Suprapubic skin (tissue), 4 donors: Measurements from ENCODE around the gene DAAM1. TPM values are rescaled to one million over a fixed set of nuclear protein-coding genes. Genes with fewer than 3 reads are reported as not detected.

ENCODE experiments used
- DNase-seq, 2 donors: peaks; one replicate each; pipeline ENCODE4 v3.0.0-alpha.2; 2019; ENCODE audit warnings: low spot score in 2 of 2
- H3K27ac ChIP-seq: fragments of 200-600 bp; sonication (generic); one replicate; pipeline ENCODE4 v1.5.1; 2019
- H3K27me3 ChIP-seq: fragments of 200-600 bp; sonication (generic); one replicate; pipeline ENCODE4 v1.5.1; 2019
- H3K36me3 ChIP-seq: fragments of 200-600 bp; sonication (generic); one replicate; pipeline ENCODE4 v1.5.1; 2019
- H3K4me1 ChIP-seq: fragments of 200-600 bp; sonication (generic); one replicate; pipeline ENCODE4 v1.5.1; 2019
- H3K4me3 ChIP-seq: fragments of 200-600 bp; sonication (generic); one replicate; pipeline ENCODE4 v1.5.1; 2019; ENCODE audit warnings: mild to moderate bottlenecking
- H3K9me3 ChIP-seq: fragments of 200-600 bp; sonication (generic); one replicate; pipeline ENCODE4 v1.5.1; 2019
- EP300 ChIP-seq: sonication (generic); formaldehyde crosslinking; IDR thresholded peaks from one replicate; pipeline ENCODE4 v1.6.1; 2017; ENCODE audit warnings: antibody characterized with exemption
- POLR2A ChIP-seq, 2 donors: fragments of 450-650 bp; IDR thresholded peaks; one replicate each; pipeline ENCODE4 v1.6.1; 2017; ENCODE audit warnings: antibody characterized with exemption in 2 of 2, mild to moderate bottlenecking in 2 of 2, moderate library complexity in 2 of 2
- POLR2AphosphoS5 ChIP-seq, 3 donors: sonication (generic); formaldehyde crosslinking; IDR thresholded peaks; one replicate each; pipeline ENCODE4 v1.6.1; 2017; ENCODE audit warnings: antibody characterized with exemption in 3 of 3
- WGBS: methylation state at CpG from one replicate; pipeline ENCODE4 v1.1.5; 2018; 5-methylcytosine and 5-hydroxymethylcytosine counted together
- total RNA-seq, 4 donors: library from RNA; depleted of rRNA; stranded (reverse); fragments of >200 nt; gene quantifications; one replicate each; pipeline ENCODE4 v1.1.0, GENCODE V29; 2016
- TF ChIP-seq, protein P1 (sequence below), 2 donors: fragments of 200-600 bp in 1 of 2; fragments of 450-650 bp in 1 of 2; sonication (generic) in 1 of 2; IDR thresholded peaks; one replicate each; pipeline ENCODE4 v1.5.1; 2016 to 2019; ENCODE audit warnings: antibody characterized with exemption in 2 of 2, mild to moderate bottlenecking in 1 of 2, moderate library complexity in 1 of 2

DAAM1 gene
- total RNA-seq, 4 donors from 2014 or later = 103 to 196 (median 171) TPM

- Histone ChIP-seq H3K27ac (peak overlapping the region; percentile 65), H3K27me3 (no peaks in the 10 kb centered on the region), H3K4me1 (peaks cover 27% of the 10 kb centered on the region), H3K36me3 (no peaks in the 10 kb centered on the region), H3K9me3 (no peaks in the 10 kb centered on the region), H3K4me3 (no peak overlapping the region)
- DNase-seq = no peak
- no peak for TF ChIP-seq POLR2A (IDR thresholded peaks at IDR 0.05)
- TF ChIP-seq EP300 = no peak
- TF ChIP-seq, protein P1, sequence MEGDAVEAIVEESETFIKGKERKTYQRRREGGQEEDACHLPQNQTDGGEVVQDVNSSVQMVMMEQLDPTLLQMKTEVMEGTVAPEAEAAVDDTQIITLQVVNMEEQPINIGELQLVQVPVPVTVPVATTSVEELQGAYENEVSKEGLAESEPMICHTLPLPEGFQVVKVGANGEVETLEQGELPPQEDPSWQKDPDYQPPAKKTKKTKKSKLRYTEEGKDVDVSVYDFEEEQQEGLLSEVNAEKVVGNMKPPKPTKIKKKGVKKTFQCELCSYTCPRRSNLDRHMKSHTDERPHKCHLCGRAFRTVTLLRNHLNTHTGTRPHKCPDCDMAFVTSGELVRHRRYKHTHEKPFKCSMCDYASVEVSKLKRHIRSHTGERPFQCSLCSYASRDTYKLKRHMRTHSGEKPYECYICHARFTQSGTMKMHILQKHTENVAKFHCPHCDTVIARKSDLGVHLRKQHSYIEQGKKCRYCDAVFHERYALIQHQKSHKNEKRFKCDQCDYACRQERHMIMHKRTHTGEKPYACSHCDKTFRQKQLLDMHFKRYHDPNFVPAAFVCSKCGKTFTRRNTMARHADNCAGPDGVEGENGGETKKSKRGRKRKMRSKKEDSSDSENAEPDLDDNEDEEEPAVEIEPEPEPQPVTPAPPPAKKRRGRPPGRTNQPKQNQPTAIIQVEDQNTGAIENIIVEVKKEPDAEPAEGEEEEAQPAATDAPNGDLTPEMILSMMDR (IDR thresholded peaks at IDR 0.05) = no peak
- no peak for TF ChIP-seq POLR2AphosphoS5 (IDR thresholded peaks at IDR 0.05)
- 62% methylated on average over 3 of the region's 3 CpGs for WGBS
Observed at GRCh38 chr14:59281609-59282377, 93.3 kb downstream of the DAAM1 start.

- no peak overlapping the region for H3K4me3 ChIP-seq
- H3K36me3 ChIP-seq = no peaks in the 10 kb centered on the region
- no peak for DNase-seq
- WGBS = 62% methylated on average over 3 of the region's 3 CpGs
- no peaks in the 10 kb centered on the region for H3K9me3 ChIP-seq
- TF ChIP-seq, protein P1 (IDR thresholded peaks at IDR 0.05) = no peak
- TF ChIP-seq EP300 (no peak), POLR2A (IDR thresholded peaks at IDR 0.05) (no peak), POLR2AphosphoS5 (IDR thresholded peaks at IDR 0.05) (no peak)
- no peaks in the 10 kb centered on the region for H3K27me3 ChIP-seq
- H3K4me1 ChIP-seq = peaks cover 27% of the 10 kb centered on the region
- peak overlapping the region; percentile 65 for H3K27ac ChIP-seq
Observed at GRCh38 chr14:59282378-59282765, 93.9 kb downstream of the DAAM1 start.

DNA sequence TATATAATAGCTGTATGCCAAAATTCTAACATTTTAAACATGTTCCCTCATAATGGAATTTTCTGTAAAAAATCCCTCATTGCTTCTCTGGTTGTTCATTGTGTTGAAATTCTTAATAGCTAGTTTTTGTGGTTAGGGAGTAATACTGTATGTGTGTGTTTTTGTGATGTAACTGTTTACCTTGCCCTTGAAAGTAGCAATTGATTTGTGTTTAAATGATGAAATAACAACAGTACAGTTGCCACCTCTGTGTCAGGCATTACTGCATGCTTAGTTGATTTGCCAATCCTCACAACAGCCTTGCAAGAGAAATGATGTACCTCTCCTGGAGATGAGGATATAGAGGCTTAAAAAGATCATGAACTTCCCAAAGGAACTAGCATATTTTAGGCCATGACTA, 94.9 kb downstream of the DAAM1 start:
- Histone ChIP-seq H3K27me3 (no peaks in the 10 kb centered on the region), H3K9me3 (no peaks in the 10 kb centered on the region), H3K4me1 (peaks cover 24% of the 10 kb centered on the region), H3K27ac (no peak overlapping the region), H3K36me3 (no peaks in the 10 kb centered on the region), H3K4me3 (no peak overlapping the region)
- TF ChIP-seq, protein P1 (IDR thresholded peaks at IDR 0.05) = no peak
- TF ChIP-seq POLR2AphosphoS5 (IDR thresholded peaks at IDR 0.05) (peak in 1 of 3 donors; percentile 36), EP300 (no peak), POLR2A (IDR thresholded peaks at IDR 0.05) (no peak)
- no peak for DNase-seq

DNA sequence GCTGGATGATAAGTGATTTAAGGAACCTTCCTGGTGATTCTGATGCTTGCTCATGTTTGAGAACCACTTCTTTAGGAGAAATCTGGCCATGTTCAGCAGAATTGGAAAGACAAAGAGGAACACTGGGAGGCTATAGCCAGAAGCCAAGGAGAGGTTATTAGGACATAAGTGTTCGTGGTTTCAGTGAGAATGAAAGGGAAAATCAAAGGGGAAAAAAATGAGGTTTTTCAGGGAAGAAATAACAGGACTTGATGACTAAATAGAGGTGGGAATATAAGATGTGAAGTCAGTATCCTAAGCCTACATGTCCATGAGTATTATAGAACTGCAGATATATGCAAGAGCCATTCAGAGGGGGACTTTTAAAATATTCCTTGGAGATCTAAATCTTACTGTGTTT, 95.6 kb downstream of the DAAM1 start:
- H3K36me3 ChIP-seq = no peaks in the 10 kb centered on the region
- H3K4me3 ChIP-seq = no peak overlapping the region
- DNase-seq = no peak
- peaks cover 23% of the 10 kb centered on the region for H3K4me1 ChIP-seq
- H3K27me3 ChIP-seq = no peaks in the 10 kb centered on the region
- 69% methylated on average over 1 of the region's 1 CpG for WGBS
- TF ChIP-seq POLR2AphosphoS5 (IDR thresholded peaks at IDR 0.05) (no peak), EP300 (no peak), POLR2A (IDR thresholded peaks at IDR 0.05) (no peak)
- TF ChIP-seq, protein P1 (IDR thresholded peaks at IDR 0.05) = no peak
- H3K9me3 ChIP-seq = no peaks in the 10 kb centered on the region
- no peak overlapping the region for H3K27ac ChIP-seq

- WGBS = 87% methylated on average over 1 of the region's 1 CpG
- no peak for DNase-seq
- H3K4me1 ChIP-seq = peaks cover 31% of the 10 kb centered on the region
- peaks cover 11% of the 10 kb centered on the region for H3K36me3 ChIP-seq
- no peaks in the 10 kb centered on the region for H3K27me3 ChIP-seq
- H3K9me3 ChIP-seq = no peaks in the 10 kb centered on the region
- no peak overlapping the region for H3K4me3 ChIP-seq
- H3K27ac ChIP-seq = no peak overlapping the region
- TF ChIP-seq, protein P1 (IDR thresholded peaks at IDR 0.05) = no peak
- TF ChIP-seq EP300 = no peak
- no peak for TF ChIP-seq POLR2AphosphoS5 (IDR thresholded peaks at IDR 0.05)
- no peak for TF ChIP-seq POLR2A (IDR thresholded peaks at IDR 0.05)
Observed at GRCh38 chr14:59292028-59292427, 103.6 kb downstream of the DAAM1 start.
